Midbrain (tissue), 1 donor: ENCODE results near the gene RSRP1.
A peak's percentile ranks its signal among the peaks of the same experiment; 100 is the strongest.
"Not testable (repeated sequence)": the region's sequence is repeated elsewhere in the genome, so short reads cannot be mapped to it uniquely, and the experiment has no call there.

Experiments
- DNase-seq: peaks from one replicate; lab custom pipeline; 2025; lab: John Stamatoyannopoulos, UW

The RSRP1 gene, protein sequence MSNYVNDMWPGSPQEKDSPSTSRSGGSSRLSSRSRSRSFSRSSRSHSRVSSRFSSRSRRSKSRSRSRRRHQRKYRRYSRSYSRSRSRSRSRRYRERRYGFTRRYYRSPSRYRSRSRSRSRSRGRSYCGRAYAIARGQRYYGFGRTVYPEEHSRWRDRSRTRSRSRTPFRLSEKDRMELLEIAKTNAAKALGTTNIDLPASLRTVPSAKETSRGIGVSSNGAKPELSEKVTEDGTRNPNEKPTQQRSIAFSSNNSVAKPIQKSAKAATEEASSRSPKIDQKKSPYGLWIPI

DNA sequence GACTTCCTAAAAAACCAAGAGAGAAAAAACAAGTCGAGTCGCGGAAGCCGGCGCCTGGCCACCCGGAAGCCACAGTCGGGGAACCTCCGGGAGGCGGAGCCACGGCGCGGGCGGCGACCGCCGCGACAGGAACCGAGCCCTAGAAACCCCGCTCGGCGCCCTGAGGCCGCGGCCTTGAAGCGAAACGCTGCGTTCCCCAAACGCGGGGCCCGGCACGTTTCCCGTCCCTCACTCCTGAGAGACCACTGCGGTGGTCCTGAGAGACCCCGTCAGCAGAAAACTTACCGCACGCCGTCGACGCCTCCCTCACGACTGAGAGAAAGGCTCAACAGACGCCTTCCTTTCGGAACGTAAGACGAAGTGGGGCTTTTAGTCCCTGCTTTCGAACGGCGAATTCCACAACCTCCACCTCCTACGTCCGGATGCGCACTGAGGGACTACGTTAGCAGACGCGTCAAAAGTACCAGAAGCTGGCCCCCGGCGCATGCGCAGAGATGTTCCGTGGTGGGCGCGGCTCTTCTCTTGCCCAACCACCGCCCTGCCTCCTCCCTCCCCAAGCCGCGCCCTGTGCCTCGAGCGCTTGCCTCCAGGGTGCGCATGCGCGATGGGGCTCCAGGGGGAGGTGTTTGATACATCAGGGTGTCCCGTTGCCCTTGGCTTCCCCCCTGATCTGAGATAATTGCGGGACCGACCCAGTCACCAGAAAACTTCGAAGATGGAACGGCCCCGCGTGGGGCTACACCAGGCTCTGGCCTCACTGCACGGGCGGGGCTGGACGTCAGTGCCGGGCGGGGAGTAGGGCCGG lies at the start of gene RSRP1:
TSS of gene RSRP1 (minus strand) at position 431 of the 805 bp plus-strand sequence. CDS start 491 bp downstream, outside the sequence.
- peak; percentile 99 for DNase-seq

DNA sequence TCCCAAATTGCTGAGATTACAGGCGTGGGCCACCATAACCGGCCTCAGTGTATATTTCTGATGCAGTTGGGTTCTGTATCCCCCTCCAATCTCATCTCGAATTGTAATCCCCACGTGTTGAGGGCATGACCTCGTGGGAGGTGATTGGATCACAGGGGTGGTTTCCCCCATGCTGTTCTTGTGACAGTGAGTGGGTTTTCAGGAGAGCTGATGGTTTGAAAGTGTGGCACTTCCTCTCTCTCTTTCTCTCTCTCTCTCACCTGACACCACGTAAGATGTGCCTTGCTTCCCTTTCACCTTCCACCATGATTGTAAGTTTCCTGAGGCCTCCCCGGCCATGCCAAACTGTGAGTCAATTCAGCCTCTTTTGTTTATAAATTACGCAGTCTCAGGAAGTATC lies 49.2 kb upstream of the RSRP1 start:
- not testable (repeated sequence) for DNase-seq

DNA sequence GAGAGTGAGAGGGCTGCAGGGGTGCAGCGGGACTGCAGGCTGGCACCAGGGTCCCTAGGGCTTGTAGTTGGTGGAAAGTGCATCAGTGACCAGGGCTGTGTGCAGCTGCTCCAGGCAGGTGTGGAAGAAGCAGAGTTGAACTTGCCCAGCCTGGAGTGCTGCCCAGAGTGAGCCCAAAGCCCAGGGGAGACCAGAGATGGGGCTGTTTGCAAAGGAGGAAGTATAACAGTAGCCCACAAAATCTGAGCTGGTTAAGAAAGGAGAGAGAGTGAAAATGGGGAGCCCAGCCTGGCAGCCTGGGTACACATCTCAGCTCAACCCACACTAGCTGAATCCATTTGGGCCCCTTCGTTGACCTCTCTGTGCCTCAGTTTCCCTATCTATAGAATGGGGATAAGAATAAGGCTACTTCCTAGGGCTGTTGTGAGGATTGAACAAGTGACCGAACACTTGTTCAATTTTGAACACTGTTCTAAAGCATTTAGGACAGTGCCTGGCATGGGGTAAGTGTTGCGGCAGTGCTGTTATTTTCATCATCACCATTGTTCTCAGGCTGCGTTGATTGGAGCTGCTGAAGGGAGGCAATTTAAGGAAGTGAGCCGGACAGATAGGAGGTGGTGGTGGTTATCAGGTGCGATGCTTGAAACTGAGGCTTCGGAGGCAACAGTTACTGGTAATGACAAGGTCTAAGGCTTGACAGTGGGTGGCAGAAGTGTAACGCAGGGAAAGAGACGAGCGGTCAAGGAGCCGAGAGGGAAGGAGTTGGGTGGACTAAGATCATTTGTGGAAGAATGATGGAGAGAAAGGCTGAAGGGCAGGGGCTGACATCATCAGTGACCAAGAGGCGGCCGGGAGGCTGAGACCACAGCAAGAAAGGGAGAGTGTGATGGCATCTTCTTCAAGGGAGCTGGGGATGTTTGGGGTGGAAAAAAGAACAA lies 47.9 kb upstream of the RSRP1 start:
- DNase-seq, result not testable (repeated sequence)

GRCh38 chr1:25293426-25293825 lies 46.2 kb upstream of the RSRP1 start:
- DNase-seq, result not testable (repeated sequence)

DNA sequence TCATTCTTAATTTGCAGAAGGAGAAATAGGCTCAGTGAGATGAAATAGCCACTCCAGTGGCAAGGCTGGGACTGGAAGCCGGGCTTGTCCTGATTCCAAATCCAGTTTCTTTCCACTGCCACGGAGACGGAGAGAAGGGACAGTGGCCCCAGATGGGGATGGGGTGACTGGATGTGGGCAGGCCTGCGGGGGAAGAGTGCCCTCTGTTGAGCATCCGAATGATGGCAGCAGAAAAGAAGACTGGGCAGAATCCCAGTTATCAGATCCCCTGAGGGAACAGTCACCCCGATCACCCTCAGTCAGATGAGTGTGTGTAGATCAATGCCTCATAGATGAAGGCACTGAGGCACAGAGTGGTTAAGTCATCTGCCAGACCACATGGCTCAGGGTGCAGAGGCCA lies 42.8 kb upstream of the RSRP1 start:
- not testable (repeated sequence) for DNase-seq

DNA sequence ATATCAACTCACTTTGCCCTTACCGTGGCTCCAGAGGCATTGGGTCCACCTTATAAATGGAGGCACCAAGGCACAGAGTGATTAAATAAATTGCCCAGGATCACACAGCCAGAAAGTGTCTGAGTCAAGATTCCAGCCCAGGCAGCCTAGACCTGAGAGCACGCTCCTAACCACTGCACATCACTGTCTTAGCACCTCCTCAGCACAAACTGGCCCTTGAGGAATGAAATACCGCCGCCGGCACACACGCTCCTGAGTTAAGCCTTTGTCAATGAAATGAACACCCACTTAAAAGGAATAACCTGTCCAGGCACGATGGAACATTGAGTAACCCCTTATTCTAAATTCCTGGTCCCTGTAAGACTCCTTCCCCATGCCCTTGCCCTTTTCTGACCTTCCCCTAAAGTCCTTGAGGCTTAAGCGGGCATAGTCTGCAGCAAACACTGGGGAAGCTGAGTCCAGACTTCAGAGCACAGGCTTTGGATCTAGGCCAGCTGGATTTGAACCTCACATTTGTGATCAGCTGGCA lies 41.4 kb upstream of the RSRP1 start:
- not testable (repeated sequence) for DNase-seq

- not testable (repeated sequence) for DNase-seq
These were observed 39.9 kb upstream of the RSRP1 start for GRCh38 chr1:25287164-25287563.

- not testable (repeated sequence) for DNase-seq
These were observed 38.6 kb upstream of the RSRP1 start for GRCh38 chr1:25285862-25286261.

GRCh38 chr1:25279693-25280111 lies 32.4 kb upstream of the RSRP1 start:
- not testable (repeated sequence) for DNase-seq

- not testable (repeated sequence) for DNase-seq
These were observed 31.5 kb upstream of the RSRP1 start for GRCh38 chr1:25278790-25279189.

- DNase-seq, result not testable (repeated sequence)
These were observed 31.1 kb upstream of the RSRP1 start for GRCh38 chr1:25278358-25278757.

DNA sequence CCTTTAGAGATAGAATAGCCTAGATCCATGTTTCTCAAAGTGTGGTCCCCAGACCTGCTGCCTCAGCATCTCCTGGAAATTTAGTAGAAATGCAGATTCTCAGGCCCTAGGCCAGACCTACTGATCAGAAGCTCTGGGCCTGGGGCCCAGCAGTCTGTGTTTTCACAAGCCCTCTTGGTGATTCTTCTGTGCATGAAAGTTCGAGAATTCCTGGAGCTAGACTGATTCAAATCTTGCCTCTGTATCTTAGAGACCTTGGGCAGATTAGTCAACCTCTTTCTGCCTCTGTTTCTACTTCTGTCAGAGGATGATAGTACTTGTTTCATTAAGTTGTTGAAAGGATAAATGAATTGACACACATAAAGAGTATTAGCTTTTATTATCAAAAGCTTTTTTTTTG lies 30.0 kb upstream of the RSRP1 start:
- not testable (repeated sequence) for DNase-seq

- DNase-seq, result not testable (repeated sequence)
These were observed 28.4 kb upstream of the RSRP1 start for GRCh38 chr1:25275648-25276047.

DNA sequence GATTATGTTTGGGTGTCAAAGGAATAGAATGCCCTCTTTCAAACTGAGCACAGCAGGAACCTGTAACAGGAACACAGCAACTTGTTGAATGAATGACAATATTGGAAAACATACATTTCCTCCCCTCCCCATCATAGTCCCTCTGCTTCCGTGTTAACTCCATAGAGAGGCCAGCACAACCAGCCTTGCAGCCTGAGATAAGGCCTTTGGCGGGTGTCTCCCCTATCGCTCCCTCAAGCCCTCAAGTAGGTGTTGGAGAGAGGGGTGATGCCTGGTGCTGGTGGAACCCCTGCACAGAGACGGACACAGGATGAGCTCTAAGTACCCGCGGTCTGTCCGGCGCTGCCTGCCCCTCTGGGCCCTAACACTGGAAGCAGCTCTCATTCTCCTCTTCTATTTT lies 25.0 kb upstream of the RSRP1 start, which contains the start of gene RHD:
TSS of gene RHD (plus strand) at position 272 of the 400 bp plus-strand sequence. CDS start at position 311, 39 bp downstream.
- DNase-seq, result not testable (repeated sequence)

GRCh38 chr1:25268143-25268760 lies 21.0 kb upstream of the RSRP1 start:
- not testable (repeated sequence) for DNase-seq

- peak; percentile 69 for DNase-seq
These were observed 20.3 kb upstream of the RSRP1 start for GRCh38 chr1:25267288-25268142.

- not testable (repeated sequence) for DNase-seq
These were observed 19.5 kb upstream of the RSRP1 start for GRCh38 chr1:25266554-25267287.

- DNase-seq, result not testable (repeated sequence)
These were observed 13.1 kb upstream of the RSRP1 start for GRCh38 chr1:25260336-25260735.

GRCh38 chr1:25259813-25260212 lies 12.6 kb upstream of the RSRP1 start:
- not testable (repeated sequence) for DNase-seq
